ENCODE measurements around the gene SIX3. TPM values are rescaled to one million over a fixed set of nuclear protein-coding genes. Genes with fewer than 3 reads are reported as not detected.

Gene SIX3
- polyA plus RNA-seq, 1 of the 3 experiments (the other 2 are of a cell fraction), result 0.58 TPM

DNA sequence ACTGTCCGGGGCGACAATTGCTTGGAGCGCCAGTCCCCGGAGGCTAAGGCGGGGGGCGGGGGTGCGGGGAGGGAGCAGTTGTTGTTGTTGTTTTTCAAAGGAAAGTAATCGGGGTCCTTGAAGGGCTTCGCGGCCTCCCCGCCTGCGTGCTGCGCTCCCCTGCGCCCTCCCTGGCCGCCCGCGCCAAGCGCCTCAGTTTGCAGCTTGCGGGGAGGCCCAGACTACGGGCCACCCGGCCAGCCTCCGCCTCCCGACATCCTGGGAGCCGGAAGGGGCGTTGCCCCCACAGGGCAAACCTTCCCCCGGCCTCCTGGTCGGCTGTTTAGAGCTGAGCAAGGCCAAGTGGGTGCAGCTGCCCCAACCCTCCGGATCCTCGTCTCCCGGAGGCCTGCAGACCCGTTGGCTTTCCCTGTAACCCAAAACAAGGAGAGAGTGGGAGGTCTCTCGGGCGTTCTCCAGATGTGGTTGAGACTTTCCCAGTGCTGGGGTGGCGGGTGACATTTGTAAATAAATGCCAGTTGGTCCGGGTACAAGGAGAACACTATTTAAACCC, 3.7 kb upstream of the SIX3 start:
- peaks cover 0 to 49% of the 10 kb centered on the region in 2 experiments; a peak in 2 of 4 replicates for H3K4me1 ChIP-seq (ENCODE audit: control insufficient read depth in 1 of 2, insufficient read depth in 2 of 2, low read depth in 1 of 2, low read length in 1 of 2)
- ChIA-PET POLR2A (interaction anchor here (0.7 to 3.4 kb wide), 9 partner anchors 18 to 458 kb away, joined by 3 to 16 read pairs (median 4); no protein-coding TSS in a partner anchor), CTCF (interaction anchor here (0.6 to 7.6 kb wide), 17 partner anchors 11 to 457 kb away, joined by 3 to 83 read pairs (median 4); no protein-coding TSS in a partner anchor)
- H3K27ac ChIP-seq (ENCODE audit: low read depth in 2 of 2, low read length in 1 of 2), result peak overlapping the region in 1 of 2 experiments; percentile 92; a peak in 2 of 4 replicates
- peak; percentile 90 for DNase-seq
- no peaks in the 10 kb centered on the region for H3K9me3 ChIP-seq
- H3K79me2 ChIP-seq (ENCODE audit: insufficient read depth), result no peaks in the 10 kb centered on the region
- peak overlapping the region; percentile 97 for H3K4me2 ChIP-seq
- H3F3A ChIP-seq (replicated peaks; ENCODE audit: insufficient read depth), result peaks cover 8% of the 10 kb centered on the region
- WGBS (ENCODE audit: low lambda C conversion rate), result 52% methylated on average over 35 of the region's 35 CpGs
- no peaks in the 10 kb centered on the region for H3K9me2 ChIP-seq
- peak; percentile 49; the same call in 1 of the 2 replicates for TF ChIP-seq POLR2AphosphoS5 (IDR thresholded peaks at IDR 0.05; ENCODE audit: low read depth, low read length)
- TF ChIP-seq TAF1 (IDR thresholded peaks at IDR 0.05; ENCODE audit: borderline replicate concordance, low read depth, low read length), result peak; percentile 19; the same call in 1 of the 2 replicates
- no peak for TF ChIP-seq MEF2A (IDR thresholded peaks at IDR 0.05; ENCODE audit: borderline replicate concordance, low read depth)
- peak; percentile 62 for TF ChIP-seq RCOR1 (IDR thresholded peaks at IDR 0.05; ENCODE audit: low read length)
- peak; percentile 46 for TF ChIP-seq CHD2 (IDR thresholded peaks at IDR 0.05; ENCODE audit: low read length, partially characterized antibody)
- TF ChIP-seq GABPA (IDR thresholded peaks at IDR 0.05; ENCODE audit: low read depth), result no peak
- 0 out of 2 replicates have a peak, but pooled peaks have one; percentile 44 for TF ChIP-seq FOXJ3 (CRISPR knock-in tag; IDR thresholded peaks at IDR 0.05)
- TF ChIP-seq RAD21 (IDR thresholded peaks at IDR 0.05; ENCODE audit: low read length), result peak; percentile 27
- peak overlapping the region in 1 of 2 experiments; percentile 57; a peak in 2 of 4 replicates for H3K4me3 ChIP-seq (ENCODE audit: low read depth in 2 of 2, low read length in 1 of 2)
- H4K20me1 ChIP-seq (ENCODE audit: insufficient read depth), result no peaks in the 10 kb centered on the region
- no peaks in the 10 kb centered on the region for H3K36me3 ChIP-seq (replicated peaks in 1 of 2; ENCODE audit: control insufficient read depth in 1 of 2, insufficient read depth in 2 of 2, low read length in 1 of 2)
- H2AFZ ChIP-seq (ENCODE audit: low read depth), result no peak overlapping the region
- no peak overlapping the region for H3K9ac ChIP-seq
- H3K27me3 ChIP-seq (ENCODE audit: insufficient read depth), result peaks cover 84% of the 10 kb centered on the region

DNA sequence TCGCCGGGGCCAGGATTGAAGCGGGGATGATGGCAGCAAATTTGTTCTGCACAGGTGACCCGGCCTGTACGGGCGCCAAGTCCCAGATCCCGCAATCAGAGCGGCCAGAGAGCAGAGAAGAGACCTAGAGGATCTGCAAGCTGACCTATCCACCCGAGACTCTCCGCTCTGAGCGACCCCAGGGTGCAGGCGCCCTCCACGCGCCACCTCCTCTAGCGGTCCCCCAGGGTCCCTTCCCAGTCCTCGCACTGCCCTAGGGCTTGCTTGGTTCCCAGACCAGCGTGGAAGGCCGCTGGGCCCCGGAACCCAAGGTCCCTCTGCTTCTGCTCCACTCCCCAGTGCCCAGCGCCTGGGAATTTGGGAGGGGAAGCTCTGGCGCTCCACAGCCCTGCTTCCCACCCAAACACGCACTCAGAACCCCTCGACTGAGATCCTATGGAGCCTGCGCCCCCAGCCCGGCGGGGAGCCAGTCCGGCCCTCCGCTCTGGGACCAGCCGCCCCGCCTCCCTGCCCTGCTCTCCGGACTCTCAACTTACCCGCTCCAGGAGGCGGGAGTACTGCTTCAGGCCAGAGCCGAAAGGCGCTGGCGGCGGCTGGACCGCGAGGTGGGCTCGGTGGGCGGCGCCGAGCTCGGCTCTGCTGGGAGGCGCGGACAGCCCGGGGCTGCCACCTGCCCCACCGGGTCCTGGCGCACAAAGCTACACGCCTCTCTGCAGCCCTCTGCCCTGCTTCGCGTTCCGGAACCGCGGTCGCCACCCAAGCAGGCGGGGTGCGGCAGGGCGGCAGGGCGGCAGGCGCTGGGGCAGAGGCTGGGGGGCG, 3.0 kb upstream of the SIX3 start:
- Histone ChIP-seq H3K4me2 (peak overlapping the region; percentile 97), H3F3A (replicated peaks; ENCODE audit: insufficient read depth) (peaks cover 8% of the 10 kb centered on the region), H3K79me2 (ENCODE audit: insufficient read depth) (no peaks in the 10 kb centered on the region), H3K36me3 (replicated peaks in 1 of 2; ENCODE audit: control insufficient read depth in 1 of 2, insufficient read depth in 2 of 2, low read length in 1 of 2) (no peaks in the 10 kb centered on the region), H3K9me3 (no peaks in the 10 kb centered on the region), H3K4me3 (ENCODE audit: low read depth in 2 of 2, low read length in 1 of 2) (peak overlapping the region; percentile 57 to 65), H3K27me3 (ENCODE audit: insufficient read depth) (peaks cover 89% of the 10 kb centered on the region), H3K4me1 (ENCODE audit: control insufficient read depth in 1 of 2, insufficient read depth in 2 of 2, low read depth in 1 of 2, low read length in 1 of 2) (peaks cover 0 to 47% of the 10 kb centered on the region in 2 experiments; a peak in 2 of 4 replicates), H4K20me1 (ENCODE audit: insufficient read depth) (no peaks in the 10 kb centered on the region), H2AFZ (ENCODE audit: low read depth) (0 out of 2 replicates have a peak overlapping the region, but pooled peaks have one; percentile 56), H3K9ac (no peak overlapping the region), H3K9me2 (no peaks in the 10 kb centered on the region), H3K27ac (ENCODE audit: low read depth in 2 of 2, low read length in 1 of 2) (peak overlapping the region in 1 of 2 experiments; percentile 92; a peak in 2 of 4 replicates)
- ChIA-PET CTCF (interaction anchor here (0.6 to 7.6 kb wide), 15 partner anchors 11 to 458 kb away, joined by 3 to 83 read pairs (median 4); no protein-coding TSS in a partner anchor), POLR2A (interaction anchor here (0.5 to 3.4 kb wide), 11 partner anchors 12 to 459 kb away, joined by 3 to 16 read pairs (median 4); no protein-coding TSS in a partner anchor)
- TF ChIP-seq GABPA (IDR thresholded peaks at IDR 0.05; ENCODE audit: low read depth), result no peak
- TF ChIP-seq USF1 (IDR thresholded peaks at IDR 0.05; ENCODE audit: borderline replicate concordance, low read depth), result no peak
- no peak for TF ChIP-seq NFIC (IDR thresholded peaks at IDR 0.05; ENCODE audit: borderline replicate concordance)
- TF ChIP-seq RFX5 (IDR thresholded peaks at IDR 0.05; ENCODE audit: low read length), result no peak
- no peak for TF ChIP-seq JUND (IDR thresholded peaks at IDR 0.05)
- peak; percentile 32; the same call in 1 of the 2 replicates for TF ChIP-seq FOXJ3 (CRISPR knock-in tag; IDR thresholded peaks at IDR 0.05)
- TF ChIP-seq TAF1 (IDR thresholded peaks at IDR 0.05; ENCODE audit: borderline replicate concordance, low read depth, low read length), result no peak
- no peak for TF ChIP-seq RAD21 (IDR thresholded peaks at IDR 0.05; ENCODE audit: low read length)
- TF ChIP-seq YY1 (IDR thresholded peaks at IDR 0.05; ENCODE audit: low read depth), result no peak
- no peak for TF ChIP-seq FOSL2 (IDR thresholded peaks at IDR 0.05; ENCODE audit: borderline replicate concordance, low read depth)
- TF ChIP-seq MXI1 (IDR thresholded peaks at IDR 0.05; ENCODE audit: low read depth, low read length), result peak; percentile 16; the same call in 1 of the 2 replicates
- DNase-seq, result peak; percentile 70
- 17% methylated on average over 47 of the region's 62 CpGs for WGBS (ENCODE audit: low lambda C conversion rate)
